Motor neuron (in vitro differentiated cells): ENCODE measurements around the gene VAT1L. TPM values are rescaled to one million over a fixed set of nuclear protein-coding genes. Genes with fewer than 3 reads are reported as not detected.
"Not testable (repeated sequence)": the region's sequence is repeated elsewhere in the genome, so short reads cannot be mapped to it uniquely, and the experiment has no call there.

Experiments used
- ATAC-seq, 8 experiments: fragments of 200-7000 bp; cut with Tn5 transposase; replicated peaks in 6 of 8; 2 replicates each; pipeline ENCODE4 v1.8.0; 2021; ENCODE audit warnings: mild to moderate bottlenecking in 8 of 8, moderate library complexity in 8 of 8
- H3K27ac ChIP-seq, 2 donors: fragments of 250-450 bp; sonication (Bioruptor Pico); 2 replicates each; pipeline ENCODE4 v1.9.0; 2021; ENCODE audit warnings: antibody characterized with exemption in 2 of 2, mild to moderate bottlenecking in 2 of 2, moderate library complexity in 1 of 2
- H3K4me1 ChIP-seq, 2 donors: fragments of 250-450 bp; sonication (Bioruptor Pico); replicated peaks in 1 of 2; 2 replicates each; pipeline ENCODE4 v1.6.1; 2021; ENCODE audit warnings: antibody characterized with exemption in 2 of 2, mild to moderate bottlenecking in 2 of 2, moderate library complexity in 1 of 2
- H3K4me3 ChIP-seq, 5 donors: fragments of 250-450 bp; sonication (Bioruptor Pico); 2 replicates each; pipeline ENCODE4 v1.9.0; 2021; ENCODE audit warnings: antibody characterized with exemption in 5 of 5, mild to moderate bottlenecking in 5 of 5, moderate library complexity in 4 of 5
- WGBS, 10 experiments: fragments of 450-650 bp; shearing (Covaris generic); methylation state at CpG; one replicate each; pipeline ENCODE4 v1.0.0; 2022; 5-methylcytosine and 5-hydroxymethylcytosine counted together
- in situ Hi-C, 9 experiments: fragments of 400-800 bp; cut with MboI; loops; one replicate each; pipeline ENCODE4 v1.15.0; 2021; ENCODE audit warnings: low sequenced_read_pairs in 9 of 9, low pct_unique_long_range_greater_than_20kb in 2 of 9; ENCODE audit not compliant: unreplicated experiment in 9 of 9
- total RNA-seq, 8 experiments: library from RNA; unstranded; fragments of 300-600 nt; gene quantifications; 2 replicates each; pipeline versions ENCODE4 v1.2.3 to v1.2.4, GENCODE V29; 2022

VAT1L gene
- total RNA-seq, 8 experiments from 2014 or later: 0.17 to 195 (median 16.1) TPM

DNA sequence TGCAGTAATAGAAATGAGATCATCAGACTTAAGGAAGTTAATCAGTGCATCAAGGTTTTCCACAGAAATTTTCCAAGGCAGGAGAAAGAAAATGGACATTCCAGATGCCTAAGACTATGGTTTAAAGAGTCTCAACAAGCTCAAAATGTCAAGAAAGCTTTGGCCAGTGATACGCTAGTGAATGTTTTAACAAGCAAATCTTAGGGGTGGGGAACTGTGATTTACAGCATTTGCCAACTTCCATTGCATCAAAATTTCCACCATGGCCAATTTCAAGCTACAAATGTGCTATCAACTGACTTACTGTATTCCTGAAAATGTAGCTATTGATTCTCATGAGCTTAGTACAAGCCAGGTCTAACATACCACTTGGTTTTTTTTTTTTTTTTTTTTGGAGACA lies 151.6 kb downstream of the VAT1L start:
- ATAC-seq: no peak
- Histone ChIP-seq H3K27ac (no peak overlapping the region), H3K4me3 (no peak overlapping the region), H3K4me1 (peaks cover 0 to 3% of the 10 kb centered on the region in 2 donors)
- in situ Hi-C loops: no loop called here
- WGBS, 10 experiments: 0 to 100% (median 78%) methylated on average over 1 of the region's 1 CpG; no CpG with 5 or more reads in 4 of the 10 experiments

DNA sequence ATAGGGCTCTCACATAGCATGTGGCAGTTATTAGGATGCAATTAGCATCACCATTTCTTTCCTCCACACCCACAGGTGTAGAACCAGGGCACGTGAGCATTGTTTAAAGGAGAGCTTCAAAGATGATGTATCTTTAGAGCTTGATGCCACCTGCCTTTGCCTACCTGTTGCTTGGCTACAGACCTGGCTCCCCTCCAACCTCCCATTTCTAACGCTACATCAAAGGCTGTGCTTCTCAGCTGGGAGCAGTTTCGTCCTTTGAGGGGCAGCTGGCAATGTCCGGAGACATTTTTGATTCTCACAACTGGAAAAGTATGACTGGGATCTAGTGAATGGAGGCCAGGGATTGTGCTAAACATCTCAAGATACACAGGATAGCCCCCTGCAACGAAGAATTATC lies 155.4 kb downstream of the VAT1L start:
- in situ Hi-C loops: no loop called here
- 7 to 86% (median 71%) methylated on average over 1 to 3 of the region's 5 CpGs; no CpG with 5 or more reads in 6 of the 10 experiments for WGBS, 10 experiments

DNA sequence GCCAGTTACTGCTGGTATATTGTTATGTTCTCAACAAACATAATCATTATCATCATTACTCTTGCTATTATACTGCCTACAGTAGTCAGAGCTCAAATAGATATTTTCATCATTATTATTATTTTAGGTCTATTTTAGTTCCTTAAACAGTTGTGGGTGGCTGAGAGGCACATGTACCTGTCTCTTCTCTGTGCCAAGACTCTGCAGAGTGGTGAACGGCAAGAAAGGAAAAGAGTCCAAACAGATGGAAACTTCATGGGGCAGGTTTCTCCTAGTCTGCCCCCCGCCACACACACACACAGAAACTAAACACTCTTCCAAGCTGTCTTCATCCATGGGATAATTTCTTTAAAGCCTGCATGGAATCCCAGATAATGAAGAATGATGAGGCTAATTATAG lies 156.3 kb downstream of the VAT1L start:
- 0 to 100% (median 75%) methylated on average over 1 to 2 of the region's 2 CpGs; no CpG with 5 or more reads in 2 of the 10 experiments for WGBS, 10 experiments
- ATAC-seq: no peak
- H3K4me1 ChIP-seq: peaks cover 21 to 30% of the 10 kb centered on the region in 2 donors
- H3K27ac ChIP-seq: no peak overlapping the region
- H3K4me3 ChIP-seq: no peak overlapping the region
- in situ Hi-C loops: no loop called here

More for the DNA sequence above, 155.4 kb downstream of the VAT1L start:
- peak in 1 of 8 experiments; percentile 36 for ATAC-seq
- Histone ChIP-seq H3K27ac (no peak overlapping the region), H3K4me3 (no peak overlapping the region), H3K4me1 (peaks cover 13 to 22% of the 10 kb centered on the region in 2 donors)

GRCh38 chr16:77945126-77945525 lies 156.8 kb downstream of the VAT1L start:
- Histone ChIP-seq H3K27ac (no peak overlapping the region), H3K4me1 (peaks cover 26 to 33% of the 10 kb centered on the region in 2 donors), H3K4me3 (no peak overlapping the region)
- in situ Hi-C loops: no loop called here
- peak in 1 of 8 experiments; percentile 44 for ATAC-seq
- 40 to 100% (median 85%) methylated on average over 1 to 4 of the region's 4 CpGs; no CpG with 5 or more reads in 2 of the 10 experiments for WGBS, 10 experiments

DNA sequence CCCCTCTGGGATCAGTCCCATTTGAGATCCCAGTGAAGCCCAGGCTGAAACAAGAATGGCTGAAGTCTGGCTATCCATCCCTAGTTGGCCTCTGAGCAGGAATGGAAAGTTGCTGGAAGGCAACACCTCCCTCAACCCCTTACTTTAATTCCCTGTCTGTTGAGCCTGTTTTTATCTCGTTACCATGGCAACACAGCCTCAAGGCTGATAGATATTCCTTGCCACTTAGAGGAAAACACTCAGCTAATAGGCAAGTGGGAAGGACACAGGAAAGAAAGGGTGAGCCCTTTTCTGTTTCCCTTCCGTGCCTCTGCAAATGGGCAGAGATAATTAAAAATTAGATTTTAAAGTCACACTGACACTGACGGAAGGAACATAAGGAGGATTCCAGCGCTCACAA lies 158.5 kb downstream of the VAT1L start:
- in situ Hi-C loops: no loop called here
- 0 to 100% (median 48%) methylated on average over 1 to 4 of the region's 4 CpGs; no CpG with 5 or more reads in 2 of the 10 experiments for WGBS, 10 experiments
- H3K27ac ChIP-seq: no peak overlapping the region
- peak in 7 of 8 experiments; percentile 47 to 89 (median 76) for ATAC-seq
- peaks cover 26 to 33% of the 10 kb centered on the region in 2 donors for H3K4me1 ChIP-seq
- no peak overlapping the region for H3K4me3 ChIP-seq

- ATAC-seq, H3K27ac ChIP-seq, in situ Hi-C loops, H3K4me3 ChIP-seq: not testable (repeated sequence)
- WGBS, 10 experiments: 10 to 100% (median 75%) methylated on average over 1 to 6 of the region's 6 CpGs; no CpG with 5 or more reads in 2 of the 10 experiments
- H3K4me1 ChIP-seq: peaks cover 26 to 33% of the 10 kb centered on the region in 2 donors
These were observed 159.2 kb downstream of the VAT1L start for GRCh38 chr16:77947590-77947989.

DNA sequence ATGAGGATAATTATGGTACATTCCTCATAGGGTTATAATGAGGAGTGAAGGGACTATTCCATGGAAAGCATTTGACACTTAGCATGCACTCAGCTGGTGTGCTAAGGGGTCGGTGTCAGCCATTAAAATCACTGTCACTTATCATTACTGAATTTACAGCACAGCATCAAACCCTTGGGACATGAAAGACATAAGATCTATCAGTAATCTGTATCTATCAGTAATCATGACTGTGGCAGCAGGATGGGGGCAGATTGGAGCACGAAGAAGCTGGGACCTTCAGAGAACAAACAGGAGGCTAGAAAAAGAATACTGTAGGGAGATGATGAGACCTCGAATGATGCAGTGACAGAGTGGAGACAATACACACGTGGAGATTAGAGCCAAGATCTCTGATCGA lies 160.5 kb downstream of the VAT1L start:
- Histone ChIP-seq H3K4me1 (peaks cover 26 to 33% of the 10 kb centered on the region in 2 donors), H3K4me3 (no peak overlapping the region), H3K27ac (peak overlapping the region; percentile 40 to 59)
- in situ Hi-C loops: no loop called here
- 26 to 81% (median 49%) methylated on average over 1 to 5 of the region's 5 CpGs for WGBS, 10 experiments
- ATAC-seq: peak in 1 of 8 experiments; percentile 51

- in situ Hi-C loops: no loop called here
- peaks cover 26 to 33% of the 10 kb centered on the region in 2 donors for H3K4me1 ChIP-seq
- H3K4me3 ChIP-seq: no peak overlapping the region
- ATAC-seq: no peak
- 28 to 100% (median 75%) methylated on average over 2 of the region's 2 CpGs; no CpG with 5 or more reads in 5 of the 10 experiments for WGBS, 10 experiments
- H3K27ac ChIP-seq: peak overlapping the region; percentile 40 to 59
These were observed 161.1 kb downstream of the VAT1L start for GRCh38 chr16:77949445-77949844.

DNA sequence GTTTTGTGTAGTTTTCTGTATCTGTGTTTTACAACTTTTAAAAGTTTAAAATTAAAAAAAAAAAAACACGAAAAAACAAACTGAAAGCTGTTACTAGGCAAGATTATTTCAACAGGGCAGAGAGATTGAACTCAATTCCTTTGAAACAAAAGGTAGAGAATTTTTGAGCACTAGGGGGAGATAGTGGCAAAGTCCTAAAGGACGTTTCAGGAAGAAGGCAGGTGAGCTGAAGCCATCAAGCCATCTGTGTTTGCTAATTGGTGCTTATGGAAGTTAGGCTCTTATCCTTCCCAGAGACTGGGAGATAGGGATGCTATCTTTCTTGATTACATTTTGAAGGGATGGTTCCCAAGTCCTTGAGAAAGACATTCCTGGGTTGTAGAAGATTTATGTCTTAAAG lies 163.4 kb downstream of the VAT1L start:
- no peak overlapping the region for H3K27ac ChIP-seq
- peak in 3 of 8 experiments; percentile 29 to 43 (median 35) for ATAC-seq
- peaks cover 21 to 28% of the 10 kb centered on the region in 2 donors for H3K4me1 ChIP-seq
- 0 to 100% (median 32%) methylated on average over 1 to 2 of the region's 2 CpGs for WGBS, 10 experiments
- H3K4me3 ChIP-seq: no peak overlapping the region
- in situ Hi-C loops: loop anchor here in 2 of 9 experiments (25.0 kb wide), 2 partner anchors 264 to 289 kb away; no protein-coding TSS in a partner anchor

DNA sequence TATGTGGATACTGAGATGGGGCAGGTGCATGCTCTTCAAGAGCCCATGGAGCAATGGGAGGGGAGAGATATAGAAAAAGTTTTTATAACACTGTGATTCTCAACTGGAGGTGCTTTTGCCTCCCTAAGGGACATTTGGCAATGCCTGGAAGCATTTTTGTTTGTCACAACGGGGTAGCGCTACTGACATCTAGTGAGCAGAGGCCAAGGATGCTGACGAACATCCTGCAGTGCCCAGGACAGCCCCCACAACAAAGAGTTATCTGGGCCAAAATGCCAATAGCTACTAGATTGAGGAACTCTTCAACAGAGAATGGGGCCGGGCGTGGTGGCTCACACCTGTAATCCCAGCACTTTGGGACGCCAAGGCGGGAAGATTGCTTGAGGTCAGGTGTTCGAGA lies 166.8 kb downstream of the VAT1L start:
- peak in 1 of 8 experiments; percentile 48 for ATAC-seq
- no peak overlapping the region for H3K27ac ChIP-seq
- H3K4me1 ChIP-seq: no peaks in the 10 kb centered on the region
- in situ Hi-C loops: loop anchor here in 2 of 9 experiments (25.0 kb wide), 2 partner anchors 268 to 293 kb away; no protein-coding TSS in a partner anchor
- WGBS, 10 experiments: 14 to 100% (median 74%) methylated on average over 1 to 6 of the region's 8 CpGs; no CpG with 5 or more reads in 5 of the 10 experiments
- H3K4me3 ChIP-seq: no peak overlapping the region

DNA sequence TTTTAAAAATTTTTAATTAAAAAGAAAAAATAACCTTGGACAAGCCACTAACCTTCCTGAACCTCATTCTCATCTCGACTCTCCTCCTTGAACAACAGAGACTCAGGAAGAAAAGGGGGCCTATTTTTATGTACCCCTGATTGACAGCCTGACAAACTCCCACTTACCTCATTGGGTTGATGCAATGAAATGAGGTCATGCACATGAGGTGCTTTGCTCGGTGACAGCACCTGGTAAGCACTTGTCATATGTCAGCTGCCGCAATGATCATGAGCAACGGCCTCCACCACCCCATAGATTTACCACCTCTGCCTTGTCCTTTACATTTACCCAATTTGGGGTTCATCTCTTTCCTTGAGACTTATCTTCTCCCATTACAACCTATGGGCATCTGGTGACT lies 167.9 kb downstream of the VAT1L start:
- peak in 2 of 8 experiments; percentile 72 to 81 for ATAC-seq
- in situ Hi-C loops: loop anchor here in 2 of 9 experiments (25.0 kb wide), 2 partner anchors 269 to 294 kb away; no protein-coding TSS in a partner anchor
- WGBS, 10 experiments: 10 to 100% (median 93%) methylated on average over 1 to 4 of the region's 4 CpGs; no CpG with 5 or more reads in 1 of the 10 experiments

DNA sequence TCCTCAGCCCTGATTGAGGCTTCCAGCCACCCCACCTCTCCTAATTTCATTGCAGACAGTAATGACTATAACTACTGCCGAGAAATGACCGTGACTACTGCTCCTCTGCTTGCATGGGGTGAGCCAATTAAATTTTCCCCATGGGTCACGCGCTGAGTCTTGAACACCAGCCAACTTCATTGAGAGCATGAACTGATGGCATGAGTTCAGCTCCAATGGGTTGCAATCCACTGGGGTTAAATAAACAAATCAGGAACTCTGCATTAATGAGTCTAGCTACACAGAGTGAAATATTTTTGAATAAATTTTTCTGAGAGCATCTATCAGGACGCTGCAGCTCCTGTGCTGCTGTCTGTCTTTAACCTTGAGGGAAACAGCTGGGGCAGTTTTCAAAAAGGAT lies 172.4 kb downstream of the VAT1L start:
- ATAC-seq: no peak
- in situ Hi-C loops: loop anchor here in 4 of 9 experiments (10.0 to 25.0 kb wide), 3 partner anchors 273 to 298 kb away; no protein-coding TSS in a partner anchor
- H3K4me1 ChIP-seq: peaks cover 0 to 13% of the 10 kb centered on the region in 2 donors
- H3K4me3 ChIP-seq: no peak overlapping the region
- no peak overlapping the region for H3K27ac ChIP-seq
- WGBS, 10 experiments: 80 to 100% (median 89%) methylated on average over 1 to 5 of the region's 5 CpGs; no CpG with 5 or more reads in 3 of the 10 experiments

More for the DNA sequence above, 167.9 kb downstream of the VAT1L start:
- no peaks in the 10 kb centered on the region for H3K4me1 ChIP-seq
- H3K27ac ChIP-seq: no peak overlapping the region
- H3K4me3 ChIP-seq: no peak overlapping the region

GRCh38 chr16:77961814-77962213 lies 173.4 kb downstream of the VAT1L start:
- H3K27ac ChIP-seq: no peak overlapping the region
- peaks cover 3 to 13% of the 10 kb centered on the region in 2 donors for H3K4me1 ChIP-seq
- peak in 3 of 8 experiments; percentile 46 to 87 (median 55) for ATAC-seq
- in situ Hi-C loops: loop anchor here in 4 of 9 experiments (10.0 to 25.0 kb wide), 3 partner anchors 275 to 300 kb away; no protein-coding TSS in a partner anchor
- H3K4me3 ChIP-seq: no peak overlapping the region
- 17 to 100% (median 90%) methylated on average over 1 to 2 of the region's 3 CpGs; no CpG with 5 or more reads in 2 of the 10 experiments for WGBS, 10 experiments
